ENCODE measurements around the gene ZNF69.
"Not testable (repeated sequence)": the region's sequence is repeated elsewhere in the genome, so short reads cannot be mapped to it uniquely, and the experiment has no call there.

ZNF69 gene

GRCh38 chr19:11887611-11888531 is at the start of gene ZNF69:
Gene ZNF69 (plus strand): TSS chr19:11887782. CDS start chr19:11887924, 142 bp downstream.
- peak; percentile 1 for DNase-seq (ENCODE audit: low read depth)

DNA sequence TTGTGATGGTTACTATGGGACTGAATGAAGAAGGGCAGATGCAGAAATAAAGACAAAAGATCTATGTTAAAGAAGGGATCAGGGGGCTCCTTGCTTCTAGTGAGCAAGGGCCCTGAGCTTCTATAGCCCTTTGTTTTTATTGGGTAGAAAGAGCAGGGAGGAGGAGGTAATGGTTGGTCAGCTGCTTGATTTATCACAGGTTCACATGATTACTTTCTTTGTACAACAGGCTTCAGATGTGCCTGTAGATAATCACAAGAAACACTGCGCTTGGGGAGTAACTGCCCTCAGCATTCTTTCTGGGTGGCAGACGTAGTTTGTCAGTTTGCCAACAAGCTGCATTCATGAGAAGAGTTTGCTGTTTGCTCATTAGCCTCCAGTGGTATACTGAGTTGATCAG is 43.9 kb upstream of the ZNF69 start:
- no peak for DNase-seq (ENCODE audit: low read depth)

GRCh38 chr19:11847615-11848014 is 40.0 kb upstream of the ZNF69 start:
- not testable (repeated sequence) for DNase-seq (ENCODE audit: low read depth)

DNA sequence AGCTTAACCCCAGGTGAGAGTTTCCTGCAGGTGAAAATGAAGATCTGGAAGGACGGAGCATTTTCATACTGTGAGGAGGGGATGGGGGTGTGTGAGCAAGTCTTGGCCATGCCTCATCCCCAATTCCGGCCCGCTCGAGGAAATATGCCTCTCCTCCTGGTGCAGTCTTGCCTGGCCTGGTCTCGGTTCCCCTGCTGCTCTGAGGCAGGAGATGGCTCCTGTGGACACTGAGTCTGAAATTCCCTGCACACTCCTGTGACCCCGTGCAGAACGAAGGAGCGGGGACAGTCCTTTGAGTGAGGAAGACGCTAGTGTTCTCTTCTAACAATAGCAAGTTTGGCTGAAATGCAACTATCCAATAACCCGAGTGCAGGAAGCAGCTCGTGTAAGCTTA is 39.4 kb upstream of the ZNF69 start:
- no peak for DNase-seq (ENCODE audit: low read depth)

- DNase-seq (ENCODE audit: low read depth) = peak; percentile 66
These were observed 38.8 kb upstream of the ZNF69 start, which contains the start of gene ZNF439 for GRCh38 chr19:11848594-11849469. Gene ZNF439 (plus strand): TSS chr19:11848726. CDS start chr19:11848868, 142 bp downstream.

DNA sequence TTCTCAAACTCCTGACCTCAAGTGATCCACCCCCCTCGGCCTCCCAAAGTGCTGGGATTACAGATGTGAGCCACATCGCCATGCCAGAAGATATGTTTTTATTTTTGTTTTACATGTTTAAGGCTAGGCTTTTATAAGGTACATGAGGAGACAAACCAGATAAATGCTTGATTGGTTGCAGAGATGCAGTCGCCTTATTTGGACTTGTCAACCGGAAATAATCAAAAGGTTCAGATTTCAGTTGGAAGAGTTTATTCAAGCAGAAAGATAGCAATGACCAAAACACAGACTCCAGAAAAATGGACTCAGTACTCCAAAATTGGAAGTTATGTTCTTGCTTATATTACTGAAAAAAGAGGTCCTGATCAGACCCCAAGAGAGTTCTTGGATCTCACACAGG is 37.3 kb upstream of the ZNF69 start:
- DNase-seq (ENCODE audit: low read depth) = not testable (repeated sequence)

DNA sequence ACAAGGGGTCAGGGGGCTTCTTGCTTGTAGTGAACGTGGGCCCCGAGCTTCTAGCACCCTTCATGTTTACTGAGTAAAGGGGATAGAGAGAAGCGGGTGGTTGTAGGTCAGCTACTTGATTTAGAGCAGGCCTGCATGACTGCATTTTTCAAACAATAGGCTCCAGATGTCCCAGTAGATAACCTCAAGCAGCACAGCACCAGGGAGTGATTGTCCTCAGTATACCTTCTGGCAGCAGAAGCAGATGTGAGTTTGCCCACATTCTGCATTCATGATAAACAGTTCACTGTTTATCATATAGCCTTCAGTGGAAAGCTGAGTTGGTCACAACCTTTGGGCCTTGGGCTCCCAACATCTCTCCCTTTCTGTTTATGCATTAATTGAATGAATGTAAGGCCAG is 34.2 kb upstream of the ZNF69 start:
- no peak for DNase-seq (ENCODE audit: low read depth)

- DNase-seq (ENCODE audit: low read depth) = no peak
These were observed 30.9 kb upstream of the ZNF69 start for GRCh38 chr19:11856596-11857250.

- DNase-seq (ENCODE audit: low read depth) = no peak
These were observed 26.9 kb upstream of the ZNF69 start for GRCh38 chr19:11860721-11861120.

DNA sequence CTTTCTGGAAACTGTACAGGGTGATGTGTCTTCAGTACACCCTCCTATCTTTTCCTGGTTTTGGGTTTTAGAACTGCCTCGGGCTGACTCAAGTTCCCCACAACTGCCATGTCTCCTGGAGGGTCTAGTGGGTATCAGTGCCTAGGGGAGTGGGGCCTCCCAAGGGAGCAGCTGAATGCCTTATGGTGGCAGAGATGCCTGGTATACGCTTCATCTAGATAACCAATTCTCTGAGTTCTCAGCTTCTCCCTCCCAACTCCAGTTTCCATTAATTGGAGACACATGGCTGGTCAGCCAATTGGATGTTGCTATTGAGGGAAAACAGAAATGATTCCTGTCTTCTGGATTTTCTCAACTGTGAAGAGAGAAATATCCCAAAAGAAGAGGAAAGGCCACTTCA is 26.3 kb upstream of the ZNF69 start:
- no peak for DNase-seq (ENCODE audit: low read depth)

- DNase-seq (ENCODE audit: low read depth) = not testable (repeated sequence)
These were observed 19.8 kb upstream of the ZNF69 start for GRCh38 chr19:11867766-11868165.

GRCh38 chr19:11868188-11868587 is 19.4 kb upstream of the ZNF69 start:
- DNase-seq (ENCODE audit: low read depth) = no peak

- no peak for DNase-seq (ENCODE audit: low read depth)
These were observed 15.0 kb upstream of the ZNF69 start for GRCh38 chr19:11872624-11873023.

DNA sequence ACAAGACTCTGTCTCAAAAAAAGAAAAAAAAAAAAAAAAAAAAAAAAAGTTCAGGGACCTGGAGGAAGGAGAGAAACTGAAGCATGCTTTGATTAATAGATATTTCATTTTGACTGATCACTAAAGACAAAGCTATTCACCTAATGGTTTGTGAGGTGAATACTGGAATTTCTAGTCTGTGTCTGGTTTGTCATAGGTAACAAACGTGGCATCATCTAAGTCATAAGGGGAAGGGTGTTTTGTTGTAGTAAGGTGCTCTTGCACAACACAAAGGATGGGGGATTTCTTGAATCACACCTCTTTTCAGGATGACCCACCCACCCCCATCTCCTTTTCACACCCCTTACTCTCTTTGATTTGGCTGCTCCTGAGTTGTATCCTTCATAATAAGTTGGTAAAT is 13.8 kb upstream of the ZNF69 start:
- DNase-seq (ENCODE audit: low read depth) = no peak

GRCh38 chr19:11879687-11880266 is 7.8 kb upstream of the ZNF69 start:
- not testable (repeated sequence) for DNase-seq (ENCODE audit: low read depth)

DNA sequence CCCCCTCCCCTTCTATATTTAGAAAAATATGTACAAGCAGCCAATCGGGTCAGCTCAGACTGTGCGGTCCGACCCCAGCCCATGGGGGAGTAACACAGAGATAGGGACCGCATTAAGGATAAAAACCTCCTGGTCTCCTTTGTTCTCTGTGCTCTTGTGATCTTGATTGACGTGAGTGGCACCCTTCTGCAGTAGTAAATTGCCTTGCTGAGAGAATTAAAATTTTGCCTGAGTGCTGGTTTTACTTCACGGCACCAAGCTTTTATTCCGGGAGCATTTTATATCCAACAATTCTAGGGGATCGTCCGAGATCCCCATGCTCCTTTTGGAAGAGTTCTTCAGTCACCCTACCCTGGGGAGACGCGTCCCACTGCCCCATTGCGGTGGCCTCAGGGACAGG is 7.0 kb upstream of the ZNF69 start:
- DNase-seq (ENCODE audit: low read depth) = no peak

GRCh38 chr19:11881151-11881800 is 6.3 kb upstream of the ZNF69 start:
- peak; percentile 2 for DNase-seq (ENCODE audit: low read depth)

DNA sequence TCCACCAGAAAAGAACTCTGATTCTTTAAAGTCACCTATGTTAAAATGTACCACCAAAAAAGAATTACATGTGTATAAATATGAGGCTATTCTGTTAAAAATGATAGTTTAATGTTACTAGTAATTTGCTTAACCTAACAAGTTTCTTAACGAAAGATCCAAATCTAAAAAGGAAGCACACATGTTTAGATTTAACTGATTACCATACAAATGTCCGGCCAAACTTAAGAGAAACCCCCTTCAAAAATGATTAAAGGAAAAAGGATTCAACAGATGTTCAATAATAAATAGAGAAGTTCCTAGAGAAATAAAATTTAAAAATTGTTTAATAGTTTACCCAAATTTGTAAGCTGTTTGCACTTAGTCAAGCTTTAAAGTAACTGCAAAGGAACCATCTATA is 5.0 kb upstream of the ZNF69 start:
- DNase-seq (ENCODE audit: low read depth) = no peak

DNA sequence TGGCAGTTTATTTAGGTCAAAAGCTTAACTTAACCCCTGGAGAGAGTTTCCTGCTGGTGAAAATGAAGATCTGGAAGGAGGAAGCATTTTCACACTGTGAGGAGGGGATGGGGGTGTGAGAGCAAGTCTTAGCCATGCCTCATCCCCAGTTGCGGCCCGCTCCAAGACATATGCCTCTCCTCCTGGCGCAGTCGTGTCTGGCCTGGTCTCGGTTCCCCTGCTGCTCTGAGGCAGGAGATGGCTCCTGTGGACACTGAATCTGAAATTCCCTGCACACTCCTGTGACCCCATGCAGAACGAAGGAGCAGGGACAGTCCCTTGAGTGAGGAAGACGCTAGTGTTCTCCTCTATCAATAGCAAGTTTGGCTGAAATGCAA is 360 bp upstream of the ZNF69 start:
- DNase-seq (ENCODE audit: low read depth) = no peak

DNA sequence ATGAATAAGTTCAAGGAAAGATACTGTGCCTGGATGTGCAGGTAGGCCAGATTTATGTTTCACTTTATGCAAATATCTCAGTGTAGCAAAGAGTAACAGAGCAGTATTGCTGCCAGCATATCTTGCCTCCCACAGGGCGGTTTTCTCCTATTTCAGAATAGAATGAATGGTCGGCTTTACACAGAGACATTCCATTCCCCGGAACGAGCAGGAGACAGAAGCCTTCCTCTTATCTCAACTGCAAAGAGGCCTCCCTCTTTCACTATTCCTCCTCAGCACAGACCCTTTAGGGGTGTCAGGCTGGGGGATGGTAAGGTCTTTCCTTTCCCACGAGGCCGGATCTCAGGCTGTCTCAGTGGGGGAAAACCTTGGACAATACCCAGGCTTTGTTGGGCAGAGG is 2.3 kb downstream of the ZNF69 start:
- DNase-seq (ENCODE audit: low read depth) = not testable (repeated sequence)

DNA sequence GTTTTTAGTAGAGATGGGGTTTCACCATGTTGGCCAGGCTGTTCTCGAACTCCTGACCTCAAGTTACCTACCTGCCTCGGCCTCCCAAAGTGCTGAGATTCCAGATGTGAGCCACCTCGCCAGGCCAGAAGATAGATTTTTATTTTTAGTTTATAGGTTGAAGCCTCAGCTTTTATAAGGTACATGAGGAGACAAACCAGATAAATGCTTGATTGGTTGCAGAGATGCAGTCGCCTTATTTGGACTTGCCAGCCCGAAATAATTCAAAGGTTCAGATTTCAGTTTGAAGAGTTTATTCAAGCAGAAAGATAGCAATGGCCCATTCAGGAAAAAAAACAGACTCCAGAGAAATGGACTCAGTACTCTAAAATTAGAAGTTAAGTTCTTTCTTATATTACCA is 3.1 kb downstream of the ZNF69 start:
- DNase-seq (ENCODE audit: low read depth) = no peak
